ENCODE measurements around the gene TLR3.
"Not testable (repeated sequence)": the region's sequence is repeated elsewhere in the genome, so short reads cannot be mapped to it uniquely, and the experiment has no call there.

- not testable (repeated sequence) for TF ChIP-seq EP300 (IDR thresholded peaks at IDR 0.05); CTCF (IDR thresholded peaks at IDR 0.05); POLR2A (IDR thresholded peaks at IDR 0.05; ENCODE audit: low read depth)
Measured at GRCh38 chr4:186047501-186047900, 21.5 kb upstream of the TLR3 start.

All from esophagus muscularis mucosa (tissue), 4 donors.